NCI-H82 treated with DMSO at 0.1 percent for 48 hours (cell line): ENCODE data around the gene KRTAP4-16.
"Not testable (repeated sequence)": the region's sequence is repeated elsewhere in the genome, so short reads cannot be mapped to it uniquely, and the experiment has no call there.

Source experiments
- DNase-seq: peaks from one replicate; lab custom pipeline; 2025; ENCODE audit not compliant: unreplicated experiment; lab: John Stamatoyannopoulos, UW

Gene KRTAP4-16

DNA sequence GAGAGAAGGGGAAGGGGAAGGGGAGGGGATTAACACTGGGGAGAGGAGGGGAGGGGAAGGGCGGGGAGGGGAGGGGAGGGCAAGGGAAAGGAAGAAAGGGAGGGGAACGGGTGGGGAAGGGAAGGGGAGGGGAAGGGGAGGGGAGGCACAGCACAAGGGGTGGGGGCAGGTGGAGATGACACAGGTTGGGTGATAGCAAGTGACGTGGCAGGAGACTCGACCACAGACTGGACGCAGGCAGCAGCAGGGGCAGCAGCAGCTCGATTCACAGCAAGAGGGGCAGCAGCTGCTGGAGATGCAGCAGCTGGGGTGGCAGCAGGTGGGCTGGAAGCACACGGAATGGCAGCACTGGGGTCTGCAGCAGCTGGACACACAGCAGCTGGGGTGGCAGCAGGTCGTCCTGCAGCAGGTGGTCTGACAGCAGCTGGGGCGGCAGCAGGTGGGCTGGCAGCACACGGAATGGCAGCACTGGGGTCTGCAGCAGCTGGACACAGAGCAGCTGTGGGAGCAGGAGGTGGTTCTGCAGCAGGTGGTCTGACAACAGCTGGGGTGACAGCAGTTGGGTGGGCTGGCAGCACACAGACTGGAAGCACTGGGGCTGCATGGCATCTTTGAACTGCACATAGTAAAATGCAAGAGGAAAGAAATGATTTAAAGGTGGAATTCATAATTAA, at the start of gene KRTAP4-16:
Gene KRTAP4-16, minus strand, starts transcription at position 624 of the 674 bp plus-strand sequence. Its CDS starts 0 bp downstream, at position 624.
- DNase-seq = no peak

DNA sequence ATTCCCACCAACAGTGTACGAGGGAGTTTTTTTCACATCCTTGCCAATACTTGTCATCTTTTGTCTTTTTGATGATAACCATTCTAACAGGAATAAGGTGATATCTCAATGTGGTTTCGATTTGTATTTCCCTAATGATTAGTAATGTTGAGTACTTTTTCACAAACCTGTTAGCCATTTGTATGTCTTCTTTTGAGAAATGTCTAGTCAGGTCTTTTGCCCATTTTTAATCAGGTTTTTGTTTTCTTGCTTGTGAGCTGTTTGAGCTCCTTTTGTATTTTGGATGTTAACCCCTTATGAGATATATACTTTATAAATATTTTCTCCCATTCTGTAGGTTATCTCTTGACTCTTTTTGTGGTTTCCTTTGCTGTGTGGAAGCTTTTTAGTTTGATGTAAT, 49.5 kb upstream of the KRTAP4-16 start:
- no peak for DNase-seq

DNA sequence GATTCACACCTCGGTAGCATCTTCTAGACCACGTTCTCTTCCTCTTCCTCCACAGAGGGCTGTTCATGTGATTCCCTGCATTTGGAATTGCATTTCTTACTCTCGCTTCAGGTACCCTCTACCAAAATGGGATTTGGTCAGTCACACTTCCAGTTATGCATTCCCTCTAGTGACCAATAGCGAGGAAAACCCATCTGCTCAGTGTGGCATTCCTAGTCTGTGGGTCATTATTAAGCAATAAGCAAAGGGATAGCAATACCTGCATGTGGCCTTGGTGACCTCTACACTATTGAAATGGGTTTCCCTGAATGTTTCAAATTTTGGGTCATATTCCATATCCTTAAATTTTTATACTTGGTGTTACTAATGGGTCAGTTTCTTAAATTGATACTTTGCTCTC, 48.0 kb upstream of the KRTAP4-16 start:
- no peak for DNase-seq

GRCh38 chr17:41149652-41149985, 47.6 kb upstream of the KRTAP4-16 start, which contains the start of gene KRTAP4-5:
Gene KRTAP4-5 (minus strand): TSS chr17:41149825. CDS start chr17:41149767, 58 bp downstream.
- no peak for DNase-seq

- DNase-seq = not testable (repeated sequence)
Measured at GRCh38 chr17:41148971-41149651, 47.1 kb upstream of the KRTAP4-16 start.

GRCh38 chr17:41147531-41148204, 45.7 kb upstream of the KRTAP4-16 start:
- DNase-seq = no peak

DNA sequence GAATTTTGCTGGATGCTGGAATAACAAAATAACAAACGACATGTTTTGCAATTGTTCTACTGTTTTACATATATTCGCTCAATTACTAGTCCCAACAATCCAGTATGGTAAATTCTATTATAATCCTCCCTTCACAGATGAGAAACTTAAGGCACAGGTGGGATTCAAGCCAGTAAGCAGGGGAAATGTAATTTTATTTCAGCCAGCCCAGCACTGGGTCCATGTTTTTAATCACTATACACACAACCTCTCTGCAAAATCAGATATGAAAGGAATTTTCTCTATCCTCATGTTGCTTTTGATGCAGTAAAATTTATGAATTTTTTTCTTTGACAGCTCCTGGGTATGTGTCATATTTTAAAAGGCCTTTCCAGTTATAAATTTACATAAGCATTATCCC, 43.3 kb upstream of the KRTAP4-16 start:
- DNase-seq = no peak

- DNase-seq = no peak
Measured at GRCh38 chr17:41144846-41145245, 42.8 kb upstream of the KRTAP4-16 start.

GRCh38 chr17:41141361-41141760, 39.4 kb upstream of the KRTAP4-16 start:
- DNase-seq = no peak

DNA sequence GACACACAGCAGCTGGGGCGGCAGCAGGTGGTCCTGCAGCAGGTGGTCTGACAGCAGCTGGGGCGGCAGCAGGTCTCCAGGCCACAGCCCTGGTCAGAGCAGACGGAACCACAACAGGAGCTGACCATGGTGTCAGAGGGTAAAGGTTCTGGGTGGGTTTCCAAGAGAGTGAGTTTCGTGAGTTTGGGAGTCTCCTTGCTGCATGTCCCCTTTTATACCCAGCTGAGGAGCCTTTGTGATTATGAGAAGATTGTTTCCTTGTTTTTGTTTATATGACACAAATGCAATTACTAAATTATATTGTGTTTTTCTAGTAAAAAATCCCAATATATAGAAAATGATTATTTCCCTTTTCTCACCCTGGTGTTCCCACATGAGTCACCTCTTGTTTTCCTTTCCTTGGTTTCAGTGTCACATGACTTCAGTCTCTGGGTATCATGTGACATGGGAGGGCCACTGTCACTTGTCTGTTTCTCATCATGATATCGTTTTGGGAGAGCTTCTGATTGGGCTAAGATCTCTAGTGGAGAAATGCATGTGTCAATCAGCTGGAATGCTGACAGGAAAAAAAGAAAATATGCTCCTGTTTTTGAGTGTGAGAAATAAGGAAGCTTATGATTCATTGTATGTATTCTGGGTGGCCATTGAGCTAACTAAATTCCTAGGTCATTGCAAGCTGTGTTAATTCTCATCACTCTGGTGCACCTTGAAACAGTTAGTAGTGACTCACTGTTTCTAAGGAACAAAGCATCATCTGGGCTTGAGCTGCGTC, 38.5 kb upstream of the KRTAP4-16 start, which contains the start of gene KRTAP4-6:
Gene KRTAP4-6, minus strand, starts transcription at position 185 of the 772 bp plus-strand sequence. Its CDS starts 57 bp downstream, at position 128.
- DNase-seq = no peak

DNA sequence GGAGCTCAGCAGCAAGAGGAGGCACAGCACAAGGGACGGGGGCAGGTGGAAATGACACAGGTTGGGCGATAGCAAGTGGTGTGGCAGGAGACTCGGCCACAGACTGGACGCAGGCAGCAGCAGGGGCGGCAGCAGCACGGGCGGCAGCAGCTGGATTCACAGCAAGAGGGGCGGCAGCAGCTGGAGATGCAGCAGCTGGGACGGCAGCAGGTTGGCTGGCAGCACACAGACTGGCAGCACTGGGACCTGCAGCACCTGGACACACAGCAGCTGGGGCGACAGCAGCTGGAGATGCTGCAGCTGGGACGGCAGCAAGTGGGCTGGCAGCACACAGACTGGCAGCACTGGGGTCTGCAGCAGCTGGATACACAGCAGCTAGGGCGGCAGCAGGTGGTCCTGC, 37.9 kb upstream of the KRTAP4-16 start:
- DNase-seq = not testable (repeated sequence)

- no peak for DNase-seq
Measured at GRCh38 chr17:41133880-41134735, 32.1 kb upstream of the KRTAP4-16 start.

DNA sequence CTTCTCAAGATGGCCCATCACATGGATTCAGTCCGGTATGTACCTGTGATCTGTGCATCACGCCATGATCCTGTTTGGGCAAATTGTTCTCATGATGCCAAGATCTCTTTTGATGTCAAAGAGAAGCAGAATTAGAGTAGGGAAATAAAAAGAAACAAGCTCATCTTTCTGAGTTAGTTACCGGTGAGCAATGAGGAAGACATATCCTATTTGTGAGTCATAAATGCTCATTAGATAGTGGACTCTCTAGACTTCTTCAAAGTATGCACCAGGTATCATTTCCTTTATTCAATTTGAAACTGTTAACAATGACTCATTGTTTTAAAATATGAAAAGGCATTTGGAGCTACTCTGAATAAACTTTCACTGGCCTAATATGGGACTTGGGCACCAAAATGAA, 30.0 kb upstream of the KRTAP4-16 start:
- no peak for DNase-seq

- no peak for DNase-seq
Measured at GRCh38 chr17:41127371-41127770, 25.4 kb upstream of the KRTAP4-16 start.

DNA sequence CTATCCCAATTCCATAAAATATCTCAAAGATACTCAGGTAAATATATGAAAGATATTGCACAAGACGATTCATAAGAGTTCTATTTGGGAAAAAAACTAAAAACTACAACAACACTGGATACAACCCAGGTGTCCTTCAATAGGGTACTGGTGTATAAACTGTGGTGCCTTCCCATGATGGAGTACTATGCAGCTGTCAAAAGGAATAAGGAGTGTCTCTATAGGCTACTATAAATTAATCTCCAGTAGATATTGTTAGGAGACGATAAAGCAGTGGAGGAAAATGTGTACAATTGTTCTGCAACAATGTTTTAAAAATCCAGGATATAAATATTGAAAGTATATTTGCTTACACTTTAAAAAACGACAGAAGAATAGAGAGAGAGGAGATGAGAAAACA, 24.4 kb upstream of the KRTAP4-16 start:
- DNase-seq = no peak

DNA sequence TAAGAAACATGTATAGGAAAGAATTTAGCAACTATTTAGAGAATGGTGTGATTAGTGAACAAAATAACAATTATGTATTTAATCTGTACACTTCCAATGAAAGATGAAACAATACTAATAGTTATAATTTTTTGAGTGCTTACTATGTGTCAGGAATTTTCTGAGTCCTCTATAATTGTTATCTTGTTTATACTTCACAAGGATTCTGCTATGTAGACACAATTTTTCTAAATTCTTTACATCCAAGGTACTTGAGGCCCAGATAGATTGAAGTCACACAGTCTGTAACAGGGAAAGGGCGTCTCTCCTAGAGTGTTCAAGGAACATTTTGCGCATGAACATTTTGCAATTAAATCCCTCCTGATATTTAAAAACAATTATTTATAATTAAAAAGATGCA, 23.1 kb upstream of the KRTAP4-16 start:
- DNase-seq = no peak

GRCh38 chr17:41123991-41124371, 22.0 kb upstream of the KRTAP4-16 start, which contains the start of gene KRTAP4-12:
Gene KRTAP4-12 (minus strand): TSS chr17:41124182. CDS start chr17:41124122, 60 bp downstream.
- not testable (repeated sequence) for DNase-seq

GRCh38 chr17:41123292-41123990, 21.4 kb upstream of the KRTAP4-16 start:
- DNase-seq = not testable (repeated sequence)

- no peak for DNase-seq
Measured at GRCh38 chr17:41121742-41122141, 19.7 kb upstream of the KRTAP4-16 start.
